Stimulated activated naive CD8-positive, alpha-beta T cell treated with anti-CD3 and anti-CD28 coated beads, Interleukin-15, amount 100 ng/mL, for 72 hours (primary cell): ENCODE data around the gene SIL1.
"Not testable (repeated sequence)": the region's sequence is repeated elsewhere in the genome, so short reads cannot be mapped to it uniquely, and the experiment has no call there.

Experiments
- ATAC-seq: fragments of 150-1000 bp; cut with Tn5 transposase; 2 replicates; pipeline ENCODE4 v1.10.0; 2021; ENCODE audit warnings: mild to moderate bottlenecking, moderate library complexity
- DNase-seq, 2 donors: peaks; one replicate each; pipeline ENCODE4 v3.0.0; 2021 to 2022
- H3K27ac Mint-ChIP-seq, 2 donors: one replicate each; pipeline ENCODE4 v1.8.0; 2022; ENCODE audit warnings: mild to moderate bottlenecking in 2 of 2, mixed read lengths in 2 of 2, moderate library complexity in 2 of 2
- H3K27me3 Mint-ChIP-seq: one replicate; pipeline ENCODE4 v1.8.0; 2022; ENCODE audit warnings: mixed read lengths
- H3K4me1 Mint-ChIP-seq: one replicate; pipeline ENCODE4 v1.8.0; 2022; ENCODE audit warnings: mild to moderate bottlenecking, mixed read lengths
- H3K4me3 Mint-ChIP-seq, 2 donors: one replicate each; pipeline ENCODE4 v1.8.0; 2022; ENCODE audit warnings: mild to moderate bottlenecking in 2 of 2, mixed read lengths in 2 of 2, moderate library complexity in 1 of 2
- H3K9me3 Mint-ChIP-seq, 2 donors: one replicate each; pipeline ENCODE4 v1.8.0; 2022; ENCODE audit warnings: mixed read lengths in 2 of 2

SIL1 gene

GRCh38 chr5:139011156-139011555 lies 187.0 kb downstream of the SIL1 start:
- not testable (repeated sequence) for ATAC-seq, H3K27me3 Mint-ChIP-seq, H3K4me1 Mint-ChIP-seq, H3K9me3 Mint-ChIP-seq, DNase-seq
- Mint-ChIP-seq H3K4me3 (peak overlapping the region in 1 of 2 donors; percentile 72), H3K27ac (peak overlapping the region in 1 of 2 donors; percentile 87)

- no peaks in the 10 kb centered on the region for H3K27me3 Mint-ChIP-seq
- H3K9me3 Mint-ChIP-seq: peaks cover 0 to 6% of the 10 kb centered on the region in 2 donors
- no peak overlapping the region for H3K27ac Mint-ChIP-seq
- H3K4me3 Mint-ChIP-seq: no peak overlapping the region
- no peaks in the 10 kb centered on the region for H3K4me1 Mint-ChIP-seq
- no peak for DNase-seq
- no peak for ATAC-seq
Measured at GRCh38 chr5:139004374-139005307, 193.5 kb downstream of the SIL1 start.

GRCh38 chr5:138999674-139000073 lies 198.5 kb downstream of the SIL1 start:
- no peak for ATAC-seq
- H3K27ac Mint-ChIP-seq: peak overlapping the region in 1 of 2 donors; percentile 34
- DNase-seq: no peak
- H3K4me1 Mint-ChIP-seq: no peaks in the 10 kb centered on the region
- H3K9me3 Mint-ChIP-seq: peaks cover 0 to 15% of the 10 kb centered on the region in 2 donors
- H3K4me3 Mint-ChIP-seq: no peak overlapping the region
- H3K27me3 Mint-ChIP-seq: no peaks in the 10 kb centered on the region

- DNase-seq: no peak
- ATAC-seq: no peak
- Mint-ChIP-seq H3K27ac (no peak overlapping the region), H3K4me1 (no peaks in the 10 kb centered on the region), H3K4me3 (no peak overlapping the region), H3K27me3 (no peaks in the 10 kb centered on the region), H3K9me3 (peaks cover 0 to 10% of the 10 kb centered on the region in 2 donors)
Measured at GRCh38 chr5:138998521-138998920, 199.6 kb downstream of the SIL1 start.

GRCh38 chr5:138996120-138996519 lies 202.0 kb downstream of the SIL1 start:
- peaks cover 0 to 10% of the 10 kb centered on the region in 2 donors for H3K9me3 Mint-ChIP-seq
- H3K27ac Mint-ChIP-seq: no peak overlapping the region
- no peaks in the 10 kb centered on the region for H3K27me3 Mint-ChIP-seq
- ATAC-seq: no peak
- H3K4me1 Mint-ChIP-seq: no peaks in the 10 kb centered on the region
- DNase-seq: no peak
- no peak overlapping the region for H3K4me3 Mint-ChIP-seq

GRCh38 chr5:138990986-138991590 lies 207.1 kb downstream of the SIL1 start:
- H3K27ac Mint-ChIP-seq: no peak overlapping the region
- no peaks in the 10 kb centered on the region for H3K27me3 Mint-ChIP-seq
- DNase-seq (no peak), ATAC-seq (no peak)
- H3K9me3 Mint-ChIP-seq: no peaks in the 10 kb centered on the region
- no peaks in the 10 kb centered on the region for H3K4me1 Mint-ChIP-seq
- no peak overlapping the region for H3K4me3 Mint-ChIP-seq

GRCh38 chr5:138989720-138990119 lies 208.4 kb downstream of the SIL1 start:
- H3K27ac Mint-ChIP-seq: no peak overlapping the region
- no peaks in the 10 kb centered on the region for H3K27me3 Mint-ChIP-seq
- ATAC-seq (no peak), DNase-seq (no peak)
- H3K4me3 Mint-ChIP-seq: no peak overlapping the region
- no peaks in the 10 kb centered on the region for H3K9me3 Mint-ChIP-seq
- H3K4me1 Mint-ChIP-seq: peaks cover 5% of the 10 kb centered on the region

GRCh38 chr5:138986186-138986800 lies 211.9 kb downstream of the SIL1 start:
- no peak for DNase-seq

GRCh38 chr5:138985683-138986082 lies 212.5 kb downstream of the SIL1 start:
- no peak overlapping the region for H3K27ac Mint-ChIP-seq
- ATAC-seq: no peak

More at GRCh38 chr5:138986186-138986800, 211.9 kb downstream of the SIL1 start:
- H3K4me1 Mint-ChIP-seq: peaks cover 20% of the 10 kb centered on the region
- no peak for ATAC-seq
- H3K27me3 Mint-ChIP-seq: no peaks in the 10 kb centered on the region
- no peak overlapping the region for H3K4me3 Mint-ChIP-seq
- no peak overlapping the region for H3K27ac Mint-ChIP-seq
- no peaks in the 10 kb centered on the region for H3K9me3 Mint-ChIP-seq

GRCh38 chr5:138985256-138985655 lies 212.9 kb downstream of the SIL1 start:
- H3K4me1 Mint-ChIP-seq: peaks cover 31% of the 10 kb centered on the region
- no peaks in the 10 kb centered on the region for H3K9me3 Mint-ChIP-seq
- DNase-seq (no peak), ATAC-seq (no peak)
- no peak overlapping the region for H3K27ac Mint-ChIP-seq
- H3K4me3 Mint-ChIP-seq: no peak overlapping the region
- H3K27me3 Mint-ChIP-seq: no peaks in the 10 kb centered on the region

More at GRCh38 chr5:138985683-138986082, 212.5 kb downstream of the SIL1 start:
- Mint-ChIP-seq H3K4me3 (no peak overlapping the region), H3K4me1 (peaks cover 26% of the 10 kb centered on the region), H3K27me3 (no peaks in the 10 kb centered on the region), H3K9me3 (no peaks in the 10 kb centered on the region)
- no peak for DNase-seq

GRCh38 chr5:138983984-138984383 lies 214.2 kb downstream of the SIL1 start:
- peaks cover 43% of the 10 kb centered on the region for H3K4me1 Mint-ChIP-seq
- DNase-seq: no peak
- no peaks in the 10 kb centered on the region for H3K9me3 Mint-ChIP-seq
- H3K27ac Mint-ChIP-seq: no peak overlapping the region
- no peaks in the 10 kb centered on the region for H3K27me3 Mint-ChIP-seq
- no peak for ATAC-seq
- H3K4me3 Mint-ChIP-seq: no peak overlapping the region

GRCh38 chr5:138981586-138981985 lies 216.6 kb downstream of the SIL1 start:
- ATAC-seq (peak; percentile 59), DNase-seq (peak; percentile 14 to 15)
- Mint-ChIP-seq H3K4me3 (no peak overlapping the region), H3K27me3 (no peaks in the 10 kb centered on the region), H3K9me3 (no peaks in the 10 kb centered on the region), H3K27ac (peak overlapping the region in 1 of 2 donors; percentile 44), H3K4me1 (peaks cover 44% of the 10 kb centered on the region)

GRCh38 chr5:138981131-138981530 lies 217.0 kb downstream of the SIL1 start:
- H3K9me3 Mint-ChIP-seq: no peaks in the 10 kb centered on the region
- H3K27ac Mint-ChIP-seq: no peak overlapping the region
- H3K4me1 Mint-ChIP-seq: peaks cover 44% of the 10 kb centered on the region
- no peak overlapping the region for H3K4me3 Mint-ChIP-seq
- H3K27me3 Mint-ChIP-seq: no peaks in the 10 kb centered on the region
- ATAC-seq: no peak
- DNase-seq: no peak

- ATAC-seq (no peak), DNase-seq (no peak)
- Mint-ChIP-seq H3K27me3 (no peaks in the 10 kb centered on the region), H3K4me3 (peak overlapping the region; percentile 36 to 62), H3K27ac (peak overlapping the region in 1 of 2 donors; percentile 89), H3K9me3 (no peaks in the 10 kb centered on the region), H3K4me1 (peaks cover 47% of the 10 kb centered on the region)
Measured at GRCh38 chr5:138980441-138980840, 217.7 kb downstream of the SIL1 start.

- H3K9me3 Mint-ChIP-seq: no peaks in the 10 kb centered on the region
- H3K27ac Mint-ChIP-seq: peak overlapping the region in 1 of 2 donors; percentile 89
- H3K4me3 Mint-ChIP-seq: peak overlapping the region; percentile 36 to 62
- peak; percentile 85 for ATAC-seq
- peak; percentile 41 to 44 for DNase-seq
- H3K27me3 Mint-ChIP-seq: no peaks in the 10 kb centered on the region
- peaks cover 46% of the 10 kb centered on the region for H3K4me1 Mint-ChIP-seq
Measured at GRCh38 chr5:138979684-138980280, 218.4 kb downstream of the SIL1 start.
